Bronchial epithelial cell (primary cell): ENCODE results near the gene CPNE4. TPM values are rescaled to one million over a fixed set of nuclear protein-coding genes. Genes with fewer than 3 reads are reported as not detected.

ENCODE experiments used
- DNase-seq: peaks from one replicate; pipeline ENCODE4 v3.0.0-alpha.2; 2010; ENCODE audit warnings: low read depth
- FAIRE-seq: peaks from 2 replicates; lab custom pipeline; 2011; peaks lifted over from hg19 to GRCh38; lab: Jason Lieb, UNC
- H3K27me3 ChIP-seq: 2 replicates; pipeline ENCODE4 v1.5.1; 2011; ENCODE audit warnings: low read length; ENCODE audit not compliant: control insufficient read depth, insufficient read depth
- H3K36me3 ChIP-seq: 2 replicates; pipeline ENCODE4 v1.5.1; 2011; ENCODE audit warnings: low read length; ENCODE audit not compliant: control insufficient read depth, insufficient read depth
- H3K4me3 ChIP-seq: 2 replicates; pipeline ENCODE4 v1.5.1; 2011; ENCODE audit warnings: mild to moderate bottlenecking, low read depth, low read length, control low read depth
- CTCF ChIP-seq: IDR thresholded peaks from 2 replicates; pipeline ENCODE4 v1.5.1; 2011; ENCODE audit warnings: mild to moderate bottlenecking, moderate library complexity, low read length, control low read depth, inconsistent platforms; ENCODE audit not compliant: insufficient read depth, severe bottlenecking
- total RNA-seq: library from RNA; depleted of rRNA; stranded (reverse); fragments of >200 nt; gene quantifications from 2 replicates; pipeline ENCODE4 v1.2.1, GENCODE V29; 2014

CPNE4 gene
- total RNA-seq, 1 donor from 2014 or later, result under 0.01 TPM

- Histone ChIP-seq H3K36me3 (no peaks in the 10 kb centered on the region), H3K4me3 (no peak overlapping the region), H3K27me3 (no peaks in the 10 kb centered on the region)
- FAIRE-seq, result no peak
- TF ChIP-seq CTCF, result no peak
- peak; percentile 80 for DNase-seq
Observed at GRCh38 chr3:131543714-131544113, 491.1 kb downstream of the CPNE4 start.

DNA sequence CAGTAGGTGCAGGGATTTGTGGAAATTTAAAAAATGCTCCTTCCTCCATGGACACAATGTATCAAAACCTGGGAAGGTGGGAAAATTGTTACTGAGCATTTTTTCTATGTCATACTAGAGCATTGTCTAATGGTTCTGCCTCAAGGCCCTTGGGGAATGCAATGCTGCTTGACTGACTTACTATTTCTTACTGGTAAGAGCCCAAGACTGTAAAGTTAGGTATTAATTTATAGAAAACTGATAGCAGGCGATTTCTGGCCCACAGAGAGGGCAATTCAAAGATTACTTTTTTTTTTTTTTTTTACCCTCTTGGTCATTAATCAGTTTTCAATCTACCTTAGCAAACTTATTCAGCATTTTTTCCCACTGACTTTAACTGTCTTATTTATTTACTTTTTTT, 493.5 kb downstream of the CPNE4 start:
- no peaks in the 10 kb centered on the region for H3K27me3 ChIP-seq
- no peak for DNase-seq
- H3K4me3 ChIP-seq, result no peak overlapping the region
- no peaks in the 10 kb centered on the region for H3K36me3 ChIP-seq
- no peak for FAIRE-seq
- no peak for TF ChIP-seq CTCF

DNA sequence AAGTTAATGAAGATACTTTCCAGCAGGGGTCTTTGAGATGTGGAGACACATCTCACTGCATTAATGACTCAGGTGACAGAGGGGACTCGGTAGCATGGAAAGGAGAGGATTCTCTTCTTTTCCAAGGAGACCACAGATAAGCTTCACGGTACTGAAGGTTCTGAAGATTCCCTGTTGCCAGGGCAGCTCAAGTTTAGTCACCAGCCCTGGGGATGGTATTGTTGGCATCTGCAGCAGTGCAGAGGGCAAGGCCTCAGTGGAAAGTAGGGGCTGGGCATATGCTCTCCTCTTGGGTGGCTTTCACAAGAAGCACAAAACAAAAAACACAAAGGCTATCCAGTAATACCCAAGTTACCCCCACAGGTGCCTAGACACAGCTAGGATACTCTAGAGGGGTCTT, 494.0 kb downstream of the CPNE4 start:
- no peak overlapping the region for H3K4me3 ChIP-seq
- no peaks in the 10 kb centered on the region for H3K36me3 ChIP-seq
- FAIRE-seq (no peak), DNase-seq (no peak)
- no peak for TF ChIP-seq CTCF
- no peaks in the 10 kb centered on the region for H3K27me3 ChIP-seq

DNA sequence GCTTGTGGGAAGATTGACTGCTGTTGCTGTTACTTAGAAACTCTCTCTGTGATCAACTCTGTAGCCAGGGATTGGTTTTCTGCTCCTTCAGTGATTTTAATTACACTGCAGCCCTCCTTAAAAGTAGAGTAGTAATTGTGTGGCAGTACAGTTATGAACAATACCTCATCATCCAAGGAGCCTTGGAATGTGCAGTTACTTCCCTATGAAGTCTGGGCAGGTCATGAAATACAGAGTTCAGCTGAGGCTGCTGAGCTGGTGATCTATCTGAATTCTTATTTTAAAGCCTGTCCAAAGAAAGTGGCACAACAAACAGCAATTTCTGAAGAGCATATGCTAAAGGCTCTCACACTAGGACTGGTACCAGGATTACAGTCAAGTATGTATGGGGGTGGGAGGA, 494.7 kb downstream of the CPNE4 start:
- H3K4me3 ChIP-seq, result no peak overlapping the region
- no peaks in the 10 kb centered on the region for H3K27me3 ChIP-seq
- no peak for TF ChIP-seq CTCF
- FAIRE-seq (no peak), DNase-seq (no peak)
- H3K36me3 ChIP-seq, result no peaks in the 10 kb centered on the region

- DNase-seq, result no peak
- Histone ChIP-seq H3K27me3 (no peaks in the 10 kb centered on the region), H3K36me3 (no peaks in the 10 kb centered on the region), H3K4me3 (no peak overlapping the region)
- no peak for TF ChIP-seq CTCF
- no peak for FAIRE-seq
Observed at GRCh38 chr3:131538968-131539367, 495.8 kb downstream of the CPNE4 start.

DNA sequence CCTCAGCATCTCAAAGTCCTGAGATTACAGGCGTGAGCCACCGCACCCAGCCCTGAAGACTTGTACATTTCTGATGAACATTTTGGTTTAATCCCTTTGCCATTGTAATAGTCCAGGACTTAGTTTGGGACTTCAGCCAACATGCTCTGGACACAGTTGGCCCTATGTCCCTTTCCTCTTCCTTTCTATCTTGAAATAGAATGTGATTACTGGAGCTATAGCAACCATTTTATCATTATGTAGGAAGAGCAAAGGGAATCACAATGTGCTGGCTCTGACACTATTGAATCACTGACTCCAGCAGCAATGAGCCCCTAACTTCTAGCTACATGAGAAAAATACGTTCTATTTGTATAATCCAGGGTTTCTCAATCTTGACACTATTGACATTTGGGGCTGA, 497.3 kb downstream of the CPNE4 start:
- Histone ChIP-seq H3K36me3 (no peaks in the 10 kb centered on the region), H3K27me3 (no peaks in the 10 kb centered on the region), H3K4me3 (no peak overlapping the region)
- DNase-seq, result no peak
- FAIRE-seq, result no peak
- TF ChIP-seq CTCF, result no peak
